HG03520 (cell line): ENCODE measurements around the gene ARL3.
"Not testable (repeated sequence)": the region's sequence is repeated elsewhere in the genome, so short reads cannot be mapped to it uniquely, and the experiment has no call there.

ENCODE experiments used
- ATAC-seq: cut with Tn5 transposase; IDR thresholded peaks from one replicate; pipeline ENCODE4 v1.9.1; 2021; ENCODE audit warnings: mild to moderate bottlenecking, moderate library complexity; ENCODE audit not compliant: unreplicated experiment

ARL3 gene, protein sequence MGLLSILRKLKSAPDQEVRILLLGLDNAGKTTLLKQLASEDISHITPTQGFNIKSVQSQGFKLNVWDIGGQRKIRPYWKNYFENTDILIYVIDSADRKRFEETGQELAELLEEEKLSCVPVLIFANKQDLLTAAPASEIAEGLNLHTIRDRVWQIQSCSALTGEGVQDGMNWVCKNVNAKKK

GRCh38 chr10:102713814-102714620, at the start of gene ARL3:
TSS of gene ARL3 (minus strand) at chr10:102714397. CDS start at chr10:102714275, 122 bp downstream.
- peak; percentile 74 for ATAC-seq

DNA sequence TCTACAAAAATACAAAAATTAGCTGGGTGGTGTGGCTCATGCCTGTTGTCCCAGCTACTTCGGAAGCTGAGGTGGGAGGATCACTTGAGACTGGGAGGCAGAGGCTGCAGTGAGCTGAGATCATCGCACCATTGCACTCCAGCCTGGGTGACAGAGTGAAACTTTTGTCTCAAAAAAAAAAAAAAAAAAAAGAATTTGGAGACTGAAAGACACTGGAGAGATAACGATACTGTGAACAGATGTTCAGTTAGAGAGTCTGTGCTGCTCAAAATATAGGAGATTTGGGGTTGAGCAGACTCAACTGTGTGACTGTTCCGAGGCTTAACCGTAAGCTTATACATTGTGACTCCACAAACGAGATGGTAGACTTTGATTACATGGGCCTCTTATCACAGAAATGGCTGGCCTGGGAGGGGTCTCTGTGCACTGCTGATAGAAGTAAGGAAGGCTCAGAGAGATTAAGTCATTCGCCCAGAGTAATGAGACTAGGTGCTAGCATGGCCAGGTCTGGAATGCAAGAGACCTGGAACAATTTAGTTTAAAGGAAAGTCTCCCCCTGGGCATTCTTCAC, 48.9 kb upstream of the ARL3 start:
- no peak for ATAC-seq

- no peak for ATAC-seq
These were observed 48.3 kb upstream of the ARL3 start for GRCh38 chr10:102762401-102763015.

GRCh38 chr10:102761981-102762380, 47.8 kb upstream of the ARL3 start:
- no peak for ATAC-seq

- ATAC-seq, result no peak
These were observed 45.5 kb upstream of the ARL3 start for GRCh38 chr10:102759497-102760210.

DNA sequence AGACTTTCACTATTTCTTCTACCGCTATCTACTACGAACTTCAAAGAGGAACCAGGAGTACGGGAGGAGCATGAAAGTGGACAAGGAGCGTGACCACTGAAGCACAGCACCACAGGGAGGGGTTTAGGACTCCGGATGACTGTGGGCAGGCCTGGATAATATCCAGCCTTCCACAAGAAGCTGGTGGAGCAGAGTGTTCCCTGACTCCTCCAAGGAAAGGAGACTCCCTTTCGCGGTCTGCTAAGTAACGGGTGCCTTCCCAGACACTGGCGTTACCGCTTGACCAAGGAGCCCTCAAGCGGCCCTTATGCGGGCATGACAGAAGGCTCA, 44.7 kb upstream of the ARL3 start:
- not testable (repeated sequence) for ATAC-seq

DNA sequence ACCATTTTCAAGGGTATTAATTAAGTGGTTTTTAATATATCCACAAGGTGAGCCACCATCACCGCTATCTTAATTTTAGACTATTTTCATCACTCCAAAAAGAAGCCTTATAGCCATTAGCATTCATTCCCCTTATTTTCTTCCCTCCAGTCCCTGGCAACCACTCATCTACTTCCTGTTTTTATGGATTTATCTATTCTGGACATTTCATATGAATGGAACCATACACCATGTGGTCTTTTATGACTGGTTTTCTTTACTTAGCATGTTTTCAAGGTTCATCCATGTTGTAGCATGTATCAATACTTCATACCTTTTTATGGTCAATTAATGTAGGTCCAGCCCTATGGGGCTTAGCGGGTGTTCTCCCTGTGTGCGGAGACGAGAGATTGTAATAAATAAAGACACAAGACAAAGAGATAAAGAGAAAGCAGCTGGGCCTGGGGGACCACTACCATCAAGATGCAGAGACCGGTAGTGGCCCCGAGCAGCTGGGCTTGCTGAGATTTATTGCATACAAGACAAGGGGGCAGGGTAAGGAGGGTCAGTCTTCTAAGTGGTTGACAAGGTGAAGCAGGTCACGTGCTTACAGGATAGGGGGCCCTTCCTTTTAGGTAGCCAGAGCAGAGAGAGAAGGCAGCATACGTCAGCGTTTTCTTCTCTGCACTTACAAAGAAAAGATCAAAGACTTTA, 44.2 kb upstream of the ARL3 start:
- ATAC-seq, result no peak

DNA sequence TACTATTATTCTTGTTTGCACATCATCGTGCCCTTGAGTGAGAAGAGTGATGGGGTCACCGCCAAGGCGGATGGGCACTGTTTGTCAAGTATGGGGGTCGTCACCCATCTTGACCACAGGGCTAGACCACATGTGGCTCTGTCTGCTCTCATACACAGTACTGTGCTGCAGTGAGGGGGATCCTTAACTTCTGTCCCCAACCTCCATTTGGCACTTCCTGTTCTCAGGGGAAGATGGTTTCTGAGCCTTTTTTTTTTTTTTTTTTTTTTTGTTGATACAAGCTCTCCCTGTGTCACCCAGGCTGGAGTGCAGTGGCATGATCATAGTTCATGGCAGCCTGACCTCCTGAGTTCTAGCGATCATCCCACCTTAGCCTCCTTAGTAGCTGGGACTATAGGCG, 43.1 kb upstream of the ARL3 start:
- no peak for ATAC-seq

DNA sequence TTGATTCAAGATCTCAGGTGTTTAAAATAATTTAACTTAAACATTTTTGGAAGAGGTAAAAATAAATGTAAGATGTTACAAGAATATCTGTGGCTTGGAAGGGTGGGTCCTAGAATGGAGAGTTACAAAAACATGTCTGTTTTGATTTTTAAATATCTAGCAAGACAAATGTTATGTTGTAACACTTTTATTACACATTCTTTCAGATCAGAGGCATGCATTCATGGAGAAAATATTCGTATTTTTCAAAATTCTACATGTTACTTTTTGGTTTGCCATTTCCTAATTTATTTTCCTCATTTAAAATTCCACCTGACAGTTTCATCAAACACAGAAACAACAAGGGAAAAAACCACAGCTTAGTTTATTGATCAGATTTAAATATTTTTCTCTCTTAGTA, 39.5 kb upstream of the ARL3 start:
- no peak for ATAC-seq

DNA sequence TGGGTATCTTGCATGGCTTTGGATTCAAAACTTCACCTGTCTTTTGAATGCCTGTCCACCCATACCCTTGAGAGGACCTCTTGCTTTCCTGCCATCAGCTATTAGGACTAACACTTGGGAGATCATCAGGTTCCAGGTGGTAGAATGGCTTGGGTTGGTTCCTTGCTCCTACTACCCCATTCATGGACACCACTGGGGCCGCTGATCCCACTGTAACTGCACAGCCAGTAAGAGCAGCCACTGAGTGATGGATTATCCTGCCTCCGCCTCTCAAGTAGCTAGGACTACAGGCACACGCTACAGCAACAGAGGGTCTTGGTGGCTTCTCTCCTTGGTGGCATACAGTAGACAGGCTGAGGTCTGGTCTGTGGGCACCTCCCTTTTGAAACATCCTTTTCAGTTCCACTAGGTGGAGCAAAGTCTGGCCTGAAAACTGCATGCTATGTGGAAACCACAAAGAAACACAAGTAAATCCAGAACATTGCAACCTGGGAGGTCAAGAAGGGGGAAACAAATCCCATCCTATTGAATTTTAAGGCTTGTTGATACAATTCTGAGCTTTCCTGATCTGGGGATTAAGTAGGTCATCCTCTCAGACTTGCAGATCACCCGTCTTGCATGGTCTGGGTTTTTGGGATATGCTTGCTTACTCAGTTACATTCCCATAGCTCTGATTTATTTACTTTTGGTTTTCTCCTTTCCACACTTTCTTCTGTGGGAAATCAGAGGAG, 38.9 kb upstream of the ARL3 start:
- ATAC-seq, result no peak

DNA sequence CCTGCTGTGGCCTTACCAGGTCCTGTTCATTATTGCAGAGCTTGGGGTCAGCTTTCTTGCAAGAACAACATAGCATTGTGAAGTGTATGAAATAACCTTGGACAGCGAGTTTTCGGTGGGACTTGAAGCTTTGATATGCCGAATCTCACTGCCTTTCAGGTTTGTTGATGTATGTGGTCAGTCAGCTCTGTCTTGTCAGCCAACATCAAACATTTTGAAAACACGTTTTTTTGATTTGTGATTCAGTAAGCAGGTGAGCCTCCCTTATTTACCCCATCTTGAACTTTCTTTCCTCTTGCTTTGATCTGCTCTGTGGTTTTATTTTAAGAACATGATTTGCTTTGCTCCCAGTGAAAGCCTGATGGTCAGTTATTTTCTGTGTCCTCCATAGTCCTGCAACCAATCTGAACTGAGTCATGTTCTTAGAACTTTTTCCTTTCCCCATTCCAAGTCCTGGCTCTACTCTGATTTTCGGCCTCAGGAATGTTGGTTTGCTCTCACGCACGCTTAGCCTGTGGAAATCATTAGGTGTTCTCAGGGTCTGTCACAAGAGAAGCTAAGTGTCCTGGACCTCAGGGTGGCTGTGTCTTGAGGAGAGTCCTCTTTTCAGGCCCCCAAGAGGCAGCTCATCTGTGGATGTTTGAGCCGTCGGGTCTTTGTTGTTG, 38.2 kb upstream of the ARL3 start:
- no peak for ATAC-seq

DNA sequence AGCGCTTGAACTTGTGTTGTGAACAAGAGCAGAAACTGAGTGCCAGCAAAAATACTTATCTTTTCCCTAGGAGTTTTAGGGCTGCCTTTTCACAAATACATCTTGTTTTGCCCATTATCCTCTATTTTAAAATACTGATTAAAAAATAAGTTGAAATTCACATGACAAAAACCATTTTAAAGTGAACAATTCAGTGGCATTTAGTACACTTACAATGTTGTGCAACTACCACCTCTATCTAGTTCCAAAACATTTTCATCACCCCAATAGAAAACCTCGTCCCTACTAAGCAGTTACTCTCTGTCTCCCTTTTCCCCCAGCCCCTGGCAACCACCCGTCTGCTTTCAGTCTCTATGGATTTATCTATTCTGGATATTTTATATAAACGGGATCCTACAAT, 31.0 kb upstream of the ARL3 start:
- no peak for ATAC-seq

GRCh38 chr10:102744374-102745051, 30.3 kb upstream of the ARL3 start:
- peak; percentile 1 for ATAC-seq

DNA sequence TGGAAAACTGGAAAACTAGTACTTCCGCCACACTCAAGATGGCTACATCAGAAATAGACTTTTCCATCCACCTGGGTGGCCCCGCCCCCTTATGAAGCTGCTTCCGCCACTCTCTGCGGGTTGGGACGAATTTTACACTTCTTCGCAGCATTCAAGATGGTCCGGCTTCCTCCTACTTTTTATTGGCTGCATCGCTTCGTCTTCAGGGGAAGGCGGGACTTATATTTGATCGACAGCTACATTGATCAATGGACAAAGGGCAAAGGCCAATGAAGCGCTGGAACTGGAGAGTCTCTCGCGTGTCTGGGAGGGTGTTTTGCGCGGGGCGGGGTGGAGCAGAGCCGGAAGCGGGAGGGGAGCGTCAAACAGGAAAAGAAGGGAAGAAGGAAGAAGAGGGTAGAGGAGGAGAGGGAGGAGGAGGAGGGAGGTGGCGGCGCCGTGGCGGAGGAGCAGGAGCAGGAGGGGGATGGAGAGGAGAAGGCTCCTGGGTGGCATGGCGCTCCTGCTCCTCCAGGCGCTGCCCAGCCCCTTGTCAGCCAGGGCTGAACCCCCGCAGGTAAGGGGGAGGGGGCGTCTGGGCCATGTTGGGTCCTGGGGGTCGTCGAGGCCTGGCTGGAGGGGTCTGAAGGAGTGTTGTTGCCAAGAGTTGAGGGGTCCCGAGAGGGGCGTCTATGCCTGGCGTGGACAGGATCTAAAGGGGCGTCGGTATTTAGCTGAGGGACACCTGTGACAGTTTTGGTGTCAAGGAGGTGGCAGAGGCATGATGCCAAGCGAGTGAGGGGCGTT, 29.6 kb upstream of the ARL3 start, which contains the start of gene WBP1L:
TSS of gene WBP1L (plus strand) at position 361 of the 786 bp plus-strand sequence. CDS start at position 467, 106 bp downstream.
- ATAC-seq, result peak; percentile 96

GRCh38 chr10:102743078-102743587, 28.9 kb upstream of the ARL3 start:
- ATAC-seq, result no peak

- ATAC-seq, result not testable (repeated sequence)
These were observed 28.1 kb upstream of the ARL3 start for GRCh38 chr10:102742313-102742712.

- ATAC-seq, result no peak
These were observed 27.6 kb upstream of the ARL3 start for GRCh38 chr10:102741726-102742237.
